Kidney epithelial cell (primary cell): Measurements from ENCODE around the gene IFT27. TPM values are rescaled to one million over a fixed set of nuclear protein-coding genes. Genes with fewer than 3 reads are reported as not detected.

ENCODE experiments used
- DNase-seq: peaks from one replicate; pipeline ENCODE4 v3.0.0-alpha.2; 2010; ENCODE audit warnings: low read depth
- H3K27me3 ChIP-seq: 2 replicates; pipeline ENCODE4 v1.6.0; 2011; ENCODE audit warnings: low read length; ENCODE audit not compliant: control insufficient read depth, insufficient read depth
- H3K36me3 ChIP-seq: 2 replicates; pipeline ENCODE4 v1.5.1; 2011; ENCODE audit warnings: low read length; ENCODE audit not compliant: control insufficient read depth, insufficient read depth
- H3K4me3 ChIP-seq: 2 replicates; pipeline ENCODE4 v1.5.1; 2011; ENCODE audit warnings: low read depth, mild to moderate bottlenecking, control low read depth, low read length
- CTCF ChIP-seq: IDR thresholded peaks from 2 replicates; pipeline ENCODE4 v1.5.1; 2011; ENCODE audit warnings: mild to moderate bottlenecking, moderate library complexity, low read length, control low read depth, inconsistent platforms; ENCODE audit not compliant: insufficient read depth, poor library complexity, severe bottlenecking
- total RNA-seq: library from RNA; depleted of rRNA; stranded (reverse); fragments of >200 nt; gene quantifications from 2 replicates; pipeline ENCODE4 v1.2.3, GENCODE V29; 2015

The IFT27 gene
- total RNA-seq, 1 donor from 2014 or later, result 26.5 TPM

- DNase-seq, result peak; percentile 47
- no peaks in the 10 kb centered on the region for H3K36me3 ChIP-seq
- H3K27me3 ChIP-seq, result peaks cover 20% of the 10 kb centered on the region
- TF ChIP-seq CTCF, result peak; percentile 90
- no peak overlapping the region for H3K4me3 ChIP-seq
Observed at GRCh38 chr22:36781656-36782627, 6.0 kb upstream of the IFT27 start.

- Histone ChIP-seq H3K4me3 (no peak overlapping the region), H3K27me3 (peaks cover 6% of the 10 kb centered on the region), H3K36me3 (no peaks in the 10 kb centered on the region)
- no peak for TF ChIP-seq CTCF
- DNase-seq, result no peak
Observed at GRCh38 chr22:36778020-36778419, 2.1 kb upstream of the IFT27 start.

GRCh38 chr22:36776722-36777121, 803 bp upstream of the IFT27 start:
- no peaks in the 10 kb centered on the region for H3K36me3 ChIP-seq
- no peaks in the 10 kb centered on the region for H3K27me3 ChIP-seq
- TF ChIP-seq CTCF, result no peak
- no peak for DNase-seq
- no peak overlapping the region for H3K4me3 ChIP-seq

GRCh38 chr22:36775586-36775963, 344 bp downstream of the IFT27 start:
- Histone ChIP-seq H3K36me3 (peaks cover 1% of the 10 kb centered on the region), H3K27me3 (no peaks in the 10 kb centered on the region), H3K4me3 (peak overlapping the region; percentile 94)
- DNase-seq, result no peak
- TF ChIP-seq CTCF, result no peak

- H3K36me3 ChIP-seq, result peaks cover 1% of the 10 kb centered on the region
- TF ChIP-seq CTCF, result peak; percentile 33
- no peak for DNase-seq
- H3K4me3 ChIP-seq, result no peak overlapping the region
- no peaks in the 10 kb centered on the region for H3K27me3 ChIP-seq
Observed at GRCh38 chr22:36773935-36774334, 2.0 kb downstream of the IFT27 start.
